OCI-LY7 (cell line): ENCODE data around the gene GALK1.

Source experiments
- EZH2phosphoT487 ChIP-seq: fragments of 200-600 bp; sonication (generic); IDR thresholded peaks from 2 replicates; pipeline ENCODE4 v1.6.1; 2018; ENCODE audit warnings: low read depth, borderline replicate concordance, mild to moderate bottlenecking, mixed run types, antibody characterized with exemption, low read length, moderate library complexity, mixed read lengths
- TF ChIP-seq, protein P1 (sequence below): fragments of 200-600 bp; sonication (generic); conservative IDR thresholded peaks from 2 replicates; pipeline ENCODE4 v1.5.1; 2014; ENCODE audit warnings: mild to moderate bottlenecking, antibody characterized with exemption, low read length, moderate library complexity, mixed read lengths

DNA sequence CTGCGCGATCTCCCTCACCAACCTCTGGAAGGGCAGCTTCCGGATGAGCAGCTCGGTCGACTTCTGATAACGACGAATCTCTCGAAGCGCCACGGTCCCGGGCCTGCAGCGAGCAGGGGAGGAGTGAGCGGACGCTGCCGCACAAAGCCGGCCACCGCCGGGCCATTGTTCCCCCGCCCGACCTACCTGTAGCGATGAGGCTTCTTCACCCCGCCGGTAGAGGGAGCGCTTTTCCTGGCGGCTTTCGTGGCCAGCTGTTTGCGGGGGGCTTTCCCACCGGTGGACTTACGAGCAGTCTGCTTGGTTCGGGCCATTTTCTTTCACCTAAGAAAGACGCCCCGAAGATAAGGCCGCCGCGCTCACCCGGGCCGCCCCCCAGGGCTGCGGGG lies 13.9 kb upstream of the GALK1 start:
- TF ChIP-seq, protein P1, sequence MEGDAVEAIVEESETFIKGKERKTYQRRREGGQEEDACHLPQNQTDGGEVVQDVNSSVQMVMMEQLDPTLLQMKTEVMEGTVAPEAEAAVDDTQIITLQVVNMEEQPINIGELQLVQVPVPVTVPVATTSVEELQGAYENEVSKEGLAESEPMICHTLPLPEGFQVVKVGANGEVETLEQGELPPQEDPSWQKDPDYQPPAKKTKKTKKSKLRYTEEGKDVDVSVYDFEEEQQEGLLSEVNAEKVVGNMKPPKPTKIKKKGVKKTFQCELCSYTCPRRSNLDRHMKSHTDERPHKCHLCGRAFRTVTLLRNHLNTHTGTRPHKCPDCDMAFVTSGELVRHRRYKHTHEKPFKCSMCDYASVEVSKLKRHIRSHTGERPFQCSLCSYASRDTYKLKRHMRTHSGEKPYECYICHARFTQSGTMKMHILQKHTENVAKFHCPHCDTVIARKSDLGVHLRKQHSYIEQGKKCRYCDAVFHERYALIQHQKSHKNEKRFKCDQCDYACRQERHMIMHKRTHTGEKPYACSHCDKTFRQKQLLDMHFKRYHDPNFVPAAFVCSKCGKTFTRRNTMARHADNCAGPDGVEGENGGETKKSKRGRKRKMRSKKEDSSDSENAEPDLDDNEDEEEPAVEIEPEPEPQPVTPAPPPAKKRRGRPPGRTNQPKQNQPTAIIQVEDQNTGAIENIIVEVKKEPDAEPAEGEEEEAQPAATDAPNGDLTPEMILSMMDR, result peak; percentile 90
- no peak for TF ChIP-seq EZH2phosphoT487
